Measurements from ENCODE around the gene RNU6-1. TPM values are rescaled to one million over a fixed set of nuclear protein-coding genes. Genes with fewer than 3 reads are reported as not detected.

The RNU6-1 gene
- total and polyA plus RNA-seq, 2 donors (not counting 1 experiment from before 2014, with no cell fraction given), result not detected

- Histone ChIP-seq H3K4me1 (ENCODE audit: control insufficient read depth, extremely low read depth, insufficient read depth, low read length) (no peaks in the 10 kb centered on the region), H3K27ac (ENCODE audit: insufficient read depth, low read length) (no peak overlapping the region), H3K4me2 (ENCODE audit: extremely low read depth, insufficient read depth, low read length) (no peak overlapping the region), H3K9ac (ENCODE audit: insufficient read depth, low read length) (no peak overlapping the region), H4K20me1 (ENCODE audit: control insufficient read depth, extremely low read depth, insufficient read depth, low read length) (no peaks in the 10 kb centered on the region), H3K4me3 (replicated peaks in 1 of 4; ENCODE audit: control extremely low read depth in 1 of 4, insufficient read depth in 1 of 4, low read depth in 3 of 4, low read length in 4 of 4) (no peak overlapping the region), H3K36me3 (ENCODE audit: control insufficient read depth, insufficient read depth, low read length) (no peaks in the 10 kb centered on the region), H3K27me3 (ENCODE audit: control insufficient read depth, insufficient read depth, low read length) (peaks cover 52% of the 10 kb centered on the region), H2AFZ (ENCODE audit: low read length) (no peak overlapping the region), H3K79me2 (ENCODE audit: control insufficient read depth, insufficient read depth, low read length) (no peaks in the 10 kb centered on the region), H3K9me3 (ENCODE audit: control insufficient read depth, insufficient read depth, low read depth, low read length) (no peaks in the 10 kb centered on the region)
- TF ChIP-seq CTCF (conservative IDR thresholded peaks at IDR 0.05 in 1 of 2, IDR thresholded peaks at IDR 0.05 in 1 of 2; ENCODE audit: low read depth in 1 of 2, low read length in 2 of 2) (no peak), EZH2 (IDR thresholded peaks at IDR 0.05; ENCODE audit: low read length, missing control alignments) (no peak)
- no peak for DNase-seq (ENCODE audit: low read depth in 2 of 2)
Observed at GRCh38 chr15:67818464-67818863, 21.4 kb downstream of the RNU6-1 start.

DNA sequence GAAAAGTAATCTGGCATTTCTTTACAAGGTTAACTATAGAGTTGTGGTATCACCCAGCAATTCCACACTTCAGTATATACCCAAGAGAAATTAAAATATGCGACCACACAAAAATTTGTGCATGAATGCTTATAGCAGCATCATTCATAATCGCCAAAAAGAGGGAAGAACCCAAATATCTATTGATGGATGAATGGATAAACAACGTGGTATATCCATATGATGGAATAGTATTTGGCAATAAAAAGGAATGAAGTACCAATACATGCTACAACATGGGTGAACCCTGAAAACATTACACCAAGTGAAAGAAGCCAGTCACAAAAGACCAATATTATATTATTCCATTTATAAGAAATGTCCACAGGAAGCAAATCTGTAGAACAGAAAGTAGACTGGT lies 23.2 kb downstream of the RNU6-1 start:
- no peak for DNase-seq (ENCODE audit: low read depth in 2 of 2)
- no peak for TF ChIP-seq CTCF (conservative IDR thresholded peaks at IDR 0.05 in 1 of 2, IDR thresholded peaks at IDR 0.05 in 1 of 2; ENCODE audit: low read depth in 1 of 2, low read length in 2 of 2)
- no peak for TF ChIP-seq EZH2 (IDR thresholded peaks at IDR 0.05; ENCODE audit: low read length, missing control alignments)
- no peak overlapping the region for H3K27ac ChIP-seq (ENCODE audit: insufficient read depth, low read length)
- no peaks in the 10 kb centered on the region for H3K4me1 ChIP-seq (ENCODE audit: control insufficient read depth, extremely low read depth, insufficient read depth, low read length)
- H3K4me2 ChIP-seq (ENCODE audit: extremely low read depth, insufficient read depth, low read length), result no peak overlapping the region
- no peaks in the 10 kb centered on the region for H3K36me3 ChIP-seq (ENCODE audit: control insufficient read depth, insufficient read depth, low read length)
- no peak overlapping the region for H3K4me3 ChIP-seq (replicated peaks in 1 of 4; ENCODE audit: control extremely low read depth in 1 of 4, insufficient read depth in 1 of 4, low read depth in 3 of 4, low read length in 4 of 4)
- H3K27me3 ChIP-seq (ENCODE audit: control insufficient read depth, insufficient read depth, low read length), result peaks cover 41% of the 10 kb centered on the region
- no peaks in the 10 kb centered on the region for H3K9me3 ChIP-seq (ENCODE audit: control insufficient read depth, insufficient read depth, low read depth, low read length)
- no peak overlapping the region for H3K9ac ChIP-seq (ENCODE audit: insufficient read depth, low read length)
- no peaks in the 10 kb centered on the region for H4K20me1 ChIP-seq (ENCODE audit: control insufficient read depth, extremely low read depth, insufficient read depth, low read length)
- H2AFZ ChIP-seq (ENCODE audit: low read length), result no peak overlapping the region
- no peaks in the 10 kb centered on the region for H3K79me2 ChIP-seq (ENCODE audit: control insufficient read depth, insufficient read depth, low read length)

GRCh38 chr15:67815036-67815592 lies 24.7 kb downstream of the RNU6-1 start:
- Histone ChIP-seq H3K9me3 (ENCODE audit: control insufficient read depth, insufficient read depth, low read depth, low read length) (no peaks in the 10 kb centered on the region), H3K9ac (ENCODE audit: insufficient read depth, low read length) (no peak overlapping the region), H4K20me1 (ENCODE audit: control insufficient read depth, extremely low read depth, insufficient read depth, low read length) (no peaks in the 10 kb centered on the region), H3K79me2 (ENCODE audit: control insufficient read depth, insufficient read depth, low read length) (no peaks in the 10 kb centered on the region), H2AFZ (ENCODE audit: low read length) (no peak overlapping the region), H3K4me3 (replicated peaks in 1 of 4; ENCODE audit: control extremely low read depth in 1 of 4, insufficient read depth in 1 of 4, low read depth in 3 of 4, low read length in 4 of 4) (no peak overlapping the region), H3K36me3 (ENCODE audit: control insufficient read depth, insufficient read depth, low read length) (no peaks in the 10 kb centered on the region), H3K4me1 (ENCODE audit: control insufficient read depth, extremely low read depth, insufficient read depth, low read length) (no peaks in the 10 kb centered on the region), H3K27me3 (ENCODE audit: control insufficient read depth, insufficient read depth, low read length) (peaks cover 25% of the 10 kb centered on the region), H3K27ac (ENCODE audit: insufficient read depth, low read length) (no peak overlapping the region), H3K4me2 (ENCODE audit: extremely low read depth, insufficient read depth, low read length) (no peak overlapping the region)
- DNase-seq (ENCODE audit: low read depth in 2 of 2), result no peak
- TF ChIP-seq EZH2 (IDR thresholded peaks at IDR 0.05; ENCODE audit: low read length, missing control alignments) (no peak), CTCF (conservative IDR thresholded peaks at IDR 0.05 in 1 of 2, IDR thresholded peaks at IDR 0.05 in 1 of 2; ENCODE audit: low read depth in 1 of 2, low read length in 2 of 2) (no peak)

Data from fibroblast of lung (primary cell).